DOHH2 (cell line): ENCODE data around the gene TC2N.

ENCODE experiments used
- CTCF ChIP-seq: fragments of 200-600 bp; sonication (generic); IDR thresholded peaks from one replicate; pipeline ENCODE4 v1.5.1; 2014; ENCODE audit warnings: antibody characterized with exemption, mild to moderate bottlenecking, low read depth, low read length; ENCODE audit not compliant: poor library complexity, severe bottlenecking
- EZH2phosphoT487 ChIP-seq: fragments of 200-600 bp; sonication (generic); IDR thresholded peaks from 2 replicates; pipeline ENCODE4 v1.6.1; 2017; ENCODE audit warnings: borderline replicate concordance, mild to moderate bottlenecking, antibody characterized with exemption, low read length, moderate library complexity, mixed read lengths

- TF ChIP-seq CTCF, result no peak
- TF ChIP-seq EZH2phosphoT487, result no peak
Measured at GRCh38 chr14:91867316-91867988, at the start of gene TC2N.
